ENCODE data around the gene MINDY4.

MINDY4 gene

GRCh38 chr7:30771174-30771879 lies at the start of gene MINDY4:
Gene MINDY4 (plus strand): TSS chr7:30771417. CDS start chr7:30771494, 77 bp downstream.
- peak; percentile 47 to 68 for DNase-seq (ENCODE audit: low read depth in 2 of 2)

- no peak for DNase-seq (ENCODE audit: low read depth in 2 of 2)
These were observed 49.0 kb upstream of the MINDY4 start for GRCh38 chr7:30722187-30722586.

- no peak for DNase-seq (ENCODE audit: low read depth in 2 of 2)
These were observed 48.5 kb upstream of the MINDY4 start for GRCh38 chr7:30722671-30723070.

- DNase-seq (ENCODE audit: low read depth in 2 of 2) = no peak
These were observed 47.4 kb upstream of the MINDY4 start for GRCh38 chr7:30723776-30724175.

- no peak for DNase-seq (ENCODE audit: low read depth in 2 of 2)
These were observed 44.8 kb upstream of the MINDY4 start for GRCh38 chr7:30726296-30727006.

GRCh38 chr7:30727061-30727945 lies 43.9 kb upstream of the MINDY4 start:
- peak in 1 of 2 donors; percentile 9 for DNase-seq (ENCODE audit: low read depth in 2 of 2)

- DNase-seq (ENCODE audit: low read depth in 2 of 2) = no peak
These were observed 42.6 kb upstream of the MINDY4 start for GRCh38 chr7:30728591-30729100.

GRCh38 chr7:30729642-30730041 lies 41.6 kb upstream of the MINDY4 start:
- no peak for DNase-seq (ENCODE audit: low read depth in 2 of 2)

- DNase-seq (ENCODE audit: low read depth in 2 of 2) = no peak
These were observed 41.1 kb upstream of the MINDY4 start for GRCh38 chr7:30730097-30730496.

GRCh38 chr7:30730996-30731395 lies 40.2 kb upstream of the MINDY4 start:
- DNase-seq (ENCODE audit: low read depth in 2 of 2) = no peak

GRCh38 chr7:30731581-30731980 lies 39.6 kb upstream of the MINDY4 start:
- DNase-seq (ENCODE audit: low read depth in 2 of 2) = no peak

GRCh38 chr7:30732606-30733005 lies 38.6 kb upstream of the MINDY4 start:
- DNase-seq (ENCODE audit: low read depth in 2 of 2) = no peak

GRCh38 chr7:30733216-30733615 lies 38.0 kb upstream of the MINDY4 start:
- DNase-seq (ENCODE audit: low read depth in 2 of 2) = no peak

- DNase-seq (ENCODE audit: low read depth in 2 of 2) = no peak
These were observed 37.5 kb upstream of the MINDY4 start for GRCh38 chr7:30733691-30734090.

- no peak for DNase-seq (ENCODE audit: low read depth in 2 of 2)
These were observed 36.7 kb upstream of the MINDY4 start for GRCh38 chr7:30734497-30734896.

- DNase-seq (ENCODE audit: low read depth in 2 of 2) = no peak
These were observed 35.6 kb upstream of the MINDY4 start for GRCh38 chr7:30735631-30736030.

GRCh38 chr7:30736291-30736690 lies 34.9 kb upstream of the MINDY4 start:
- DNase-seq (ENCODE audit: low read depth in 2 of 2) = no peak

- no peak for DNase-seq (ENCODE audit: low read depth in 2 of 2)
These were observed 32.9 kb upstream of the MINDY4 start for GRCh38 chr7:30738026-30738915.

- no peak for DNase-seq (ENCODE audit: low read depth in 2 of 2)
These were observed 31.5 kb upstream of the MINDY4 start for GRCh38 chr7:30739691-30740090.

GRCh38 chr7:30740417-30741181 lies 30.6 kb upstream of the MINDY4 start:
- peak; percentile 49 to 70 for DNase-seq (ENCODE audit: low read depth in 2 of 2)
